BJ (cell line): ENCODE results near the gene ADRA2C. TPM values are rescaled to one million over a fixed set of nuclear protein-coding genes. Genes with fewer than 3 reads are reported as not detected.

Experiments
- CTCF ChIA-PET: fragments of 350-600 bp; formaldehyde crosslinking; extraction: SDS; loops from one replicate; lab custom pipeline; 2021; ENCODE audit warnings: antibody characterized with exemption, inconsistent platforms; lab: Yijun Ruan, JAX
- POLR2A ChIA-PET: fragments of 300-600 bp; sonication (Branson Sonifier 250); formaldehyde crosslinking; extraction: SDS; loops from one replicate; lab custom pipeline; 2021; ENCODE audit warnings: antibody characterized with exemption; lab: Charles Lee
- DNase-seq: peaks from one replicate; pipeline ENCODE4 v3.0.0-alpha.2; 2011; ENCODE audit warnings: low read depth
- H3K27me3 ChIP-seq: 2 replicates; pipeline ENCODE4 v1.6.0; 2011; ENCODE audit warnings: low read length; ENCODE audit not compliant: control insufficient read depth, insufficient read depth
- H3K36me3 ChIP-seq: 2 replicates; pipeline ENCODE4 v1.5.1; 2011; ENCODE audit warnings: low read length; ENCODE audit not compliant: control insufficient read depth, insufficient read depth
- H3K4me3 ChIP-seq: 2 replicates; pipeline ENCODE4 v1.5.1; 2011; ENCODE audit warnings: low read depth, mild to moderate bottlenecking, control low read depth, low read length
- CTCF ChIP-seq: IDR thresholded peaks from 2 replicates; pipeline ENCODE4 v1.5.1; 2011; ENCODE audit warnings: low read depth, mild to moderate bottlenecking, control low read depth, inconsistent platforms, low read length, moderate library complexity; ENCODE audit not compliant: insufficient read depth
- polyA plus RNA-seq: library from polyadenylated mRNA; depleted of rRNA; stranded (reverse); fragments of >200 nt; gene quantifications from 2 replicates; pipeline ENCODE4 v1.2.3, GENCODE V29; 2011

ADRA2C gene
- polyA plus RNA-seq, 1 experiment = 0.20 TPM

DNA sequence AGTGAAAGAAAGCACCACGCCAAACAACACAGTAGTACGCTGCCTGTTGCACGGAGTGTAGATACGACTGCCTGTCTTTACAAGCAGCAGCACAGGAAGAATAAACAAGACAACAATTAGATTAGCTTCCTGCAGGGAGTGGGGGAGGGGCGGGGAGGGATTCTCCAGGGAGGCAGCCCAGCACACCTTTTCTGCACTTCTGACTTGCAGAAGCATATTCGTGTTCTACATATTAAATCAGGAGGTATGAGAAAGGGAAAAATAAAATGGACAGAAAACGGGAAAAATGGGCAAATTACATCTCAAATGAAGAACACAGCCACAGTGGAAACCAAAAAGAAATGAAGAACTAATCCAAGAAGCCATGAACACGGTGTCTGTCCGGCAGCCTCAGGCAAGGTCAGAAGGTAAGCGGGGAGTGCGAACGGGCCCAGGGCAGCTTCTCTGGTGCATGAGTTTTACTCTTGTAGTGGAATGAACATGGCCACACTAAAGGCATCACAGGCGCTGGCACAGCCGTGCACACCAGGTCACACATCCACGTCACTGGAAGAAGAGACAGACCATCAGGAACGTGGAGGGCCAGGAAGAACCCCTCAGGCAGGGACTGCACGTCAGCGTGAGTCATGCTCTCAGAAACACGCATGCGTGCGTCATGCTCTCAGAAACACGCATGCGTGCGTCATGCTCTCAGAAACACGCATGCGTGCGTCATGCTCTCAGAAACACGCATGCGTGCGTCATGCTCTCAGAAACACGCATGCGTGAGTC lies 20.1 kb upstream of the ADRA2C start:
- Histone ChIP-seq H3K36me3 (no peaks in the 10 kb centered on the region), H3K4me3 (no peak overlapping the region), H3K27me3 (peaks cover 11% of the 10 kb centered on the region)
- DNase-seq = no peak
- ChIA-PET CTCF (interaction anchor here (1.4 kb wide), 1 partner anchor 19 kb away, joined by 3 read pairs; no protein-coding TSS in a partner anchor), POLR2A (no interaction called here)
- TF ChIP-seq CTCF = no peak

GRCh38 chr4:3746701-3747580 lies 19.2 kb upstream of the ADRA2C start:
- POLR2A ChIA-PET = no interaction called here
- no peaks in the 10 kb centered on the region for H3K36me3 ChIP-seq
- TF ChIP-seq CTCF = no peak
- CTCF ChIA-PET = interaction anchor here (0.7 to 2.2 kb wide), 7 partner anchors 8 to 197 kb away, joined by 3 to 8 read pairs (median 3); no protein-coding TSS in a partner anchor
- H3K27me3 ChIP-seq = peaks cover 11% of the 10 kb centered on the region
- no peak for DNase-seq
- H3K4me3 ChIP-seq = no peak overlapping the region

DNA sequence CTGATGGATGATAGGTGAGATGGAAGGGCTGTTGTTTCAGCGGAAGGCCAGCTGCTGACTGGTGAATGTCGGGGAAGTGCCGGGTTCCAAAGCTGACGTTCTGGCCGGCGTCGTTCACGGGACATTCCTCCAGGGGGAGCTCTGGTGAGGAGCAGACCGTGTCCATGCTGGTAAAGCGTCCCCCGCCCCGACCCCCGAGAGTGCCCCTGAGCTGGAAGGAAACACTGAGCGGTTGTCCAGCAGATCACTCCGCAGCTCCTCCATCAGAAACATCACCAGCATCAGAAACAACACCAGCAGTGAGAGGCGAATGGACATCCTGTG lies 18.6 kb upstream of the ADRA2C start:
- H3K36me3 ChIP-seq = no peaks in the 10 kb centered on the region
- no peak overlapping the region for H3K4me3 ChIP-seq
- ChIA-PET POLR2A (no interaction called here), CTCF (interaction anchor here (0.6 to 2.2 kb wide), 9 partner anchors 9 to 1965 kb away, joined by 3 to 8 read pairs (median 3); no protein-coding TSS in a partner anchor)
- TF ChIP-seq CTCF = peak; percentile 47
- H3K27me3 ChIP-seq = peaks cover 11% of the 10 kb centered on the region
- DNase-seq = no peak

GRCh38 chr4:3748136-3748898 lies 17.9 kb upstream of the ADRA2C start:
- CTCF ChIA-PET = interaction anchor here (0.6 to 2.2 kb wide), 9 partner anchors 10 to 1966 kb away, joined by 3 to 8 read pairs (median 4); no protein-coding TSS in a partner anchor
- no peak overlapping the region for H3K4me3 ChIP-seq
- TF ChIP-seq CTCF = no peak
- DNase-seq = no peak
- H3K36me3 ChIP-seq = no peaks in the 10 kb centered on the region
- POLR2A ChIA-PET = no interaction called here
- H3K27me3 ChIP-seq = peaks cover 11% of the 10 kb centered on the region
